ENCODE results near the gene LRRC37A. TPM values are rescaled to one million over a fixed set of nuclear protein-coding genes. Genes with fewer than 3 reads are reported as not detected.

LRRC37A gene
- total and polyA plus RNA-seq, 4 donors: 0.64 to 5.2 (median 1.9) TPM

Small RNAs within 50 kb of the gene (small RNA-seq; reads per million reads assigned to genes)
- gene RN7SL656P (ENCODE audit: low replicate concordance): not detected

Other genes starting within 250 kb of the LRRC37A start
- 100 to 1,000 TPM in 1 of 2 donors, 10 to 100 TPM in 1; 77.9 to 189 TPM for gene KANSL1, start 101.7 kb upstream of the LRRC37A start, total RNA-seq
- gene KANSL1, start 101.7 kb upstream of the LRRC37A start, polyA plus RNA-seq: 10 to 100 TPM; 16.2 to 17.0 TPM
- 10 to 100 TPM; 17.1 to 24.7 TPM for gene ARL17B, start 66.6 kb downstream of the LRRC37A start, total RNA-seq
- 1 to 10 TPM; 6.7 to 7.8 TPM for gene ARL17B, start 66.6 kb downstream of the LRRC37A start, polyA plus RNA-seq
- gene LRRC37A2, start 217.3 kb downstream of the LRRC37A start, total RNA-seq: 1 to 10 TPM; 8.1 to 8.9 TPM
- gene LRRC37A2, start 217.3 kb downstream of the LRRC37A start, polyA plus RNA-seq: 1 to 10 TPM; 2.3 to 2.7 TPM

Measured in lung (tissue), 5 donors.